HEK293T (cell line): ENCODE data around the gene DMAC2.

ENCODE experiments used
- CTBP1 ChIP-seq: fragments of 450-650 bp; IDR thresholded peaks from 2 replicates; pipeline ENCODE4 v1.6.1; 2016; ENCODE audit warnings: borderline replicate concordance
- TARDBP ChIP-seq: fragments of 450-650 bp; IDR thresholded peaks from 2 replicates; pipeline ENCODE4 v1.6.1; 2016

DNA sequence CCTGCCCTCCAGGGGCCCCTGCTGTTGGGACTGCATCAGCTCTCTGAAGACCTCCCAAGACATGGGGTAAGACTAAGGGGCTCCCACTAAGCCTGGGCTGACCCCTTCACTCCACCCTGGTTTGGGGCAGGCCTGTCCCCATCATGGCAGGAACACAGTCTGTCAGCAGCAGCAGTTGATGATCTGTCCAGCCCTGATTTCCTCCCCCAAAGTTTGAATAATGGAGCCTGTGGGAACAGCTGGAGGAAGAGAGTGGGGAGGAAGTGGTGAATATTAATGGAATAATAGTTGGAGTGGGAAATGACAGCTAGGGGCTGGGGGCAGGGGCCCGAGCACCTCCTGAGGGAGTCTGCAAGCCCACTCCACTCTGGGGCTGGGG lies 11.2 kb downstream of the DMAC2 start:
- TF ChIP-seq TARDBP (no peak), CTBP1 (no peak)
